Stimulated activated CD8-positive, alpha-beta memory T cell treated with anti-CD3 and anti-CD28 coated beads, Interleukin-4, amount 100 ng/mL, for 24 hours (primary cell): ENCODE measurements around the gene NLRP3.
"Not testable (repeated sequence)": the region's sequence is repeated elsewhere in the genome, so short reads cannot be mapped to it uniquely, and the experiment has no call there.

Experiments used
- DNase-seq: peaks from one replicate; pipeline ENCODE4 v3.0.0-alpha.2; 2020; ENCODE audit warnings: low read depth

Gene NLRP3

DNA sequence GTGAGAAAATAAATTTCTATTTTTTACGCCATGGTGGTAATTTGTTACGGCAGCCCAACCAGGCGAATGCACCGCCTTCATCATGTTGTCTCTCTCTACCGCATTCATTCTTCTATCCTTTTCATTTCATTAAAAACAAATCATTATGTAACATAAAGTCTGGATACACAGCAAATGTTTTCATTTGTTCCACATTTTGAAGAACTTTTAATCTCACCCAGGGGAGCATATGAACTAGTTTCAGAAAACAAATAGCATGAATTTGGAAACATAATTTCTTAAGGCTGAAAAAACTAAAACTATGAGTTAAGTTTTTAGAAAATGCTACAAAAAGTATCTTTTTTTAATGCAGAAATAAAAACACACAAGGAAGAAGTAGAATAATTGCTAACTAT, 53.2 kb downstream of the NLRP3 start:
- no peak for DNase-seq

DNA sequence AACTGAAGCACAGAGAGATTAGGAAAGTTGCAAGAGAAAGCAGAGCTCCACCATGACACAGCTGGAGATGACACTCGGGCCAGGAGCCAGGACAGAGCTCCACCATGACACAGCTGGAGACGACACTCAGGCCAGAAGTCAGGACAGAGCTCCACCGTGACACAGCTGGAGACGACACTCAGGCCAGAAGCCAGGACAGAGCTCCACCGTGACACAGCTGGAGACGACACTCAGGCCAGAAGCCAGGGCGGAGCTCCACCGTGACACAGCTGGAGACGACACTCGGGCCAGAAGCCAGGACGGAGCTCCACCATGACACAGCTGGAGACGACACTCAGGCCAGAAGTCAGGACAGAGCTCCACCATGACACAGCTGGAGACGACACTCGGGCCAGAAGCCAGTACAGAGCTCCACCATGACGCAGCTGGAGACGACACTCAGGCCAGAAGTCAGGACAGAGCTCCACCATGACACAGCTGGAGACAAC, 55.0 kb downstream of the NLRP3 start:
- not testable (repeated sequence) for DNase-seq

DNA sequence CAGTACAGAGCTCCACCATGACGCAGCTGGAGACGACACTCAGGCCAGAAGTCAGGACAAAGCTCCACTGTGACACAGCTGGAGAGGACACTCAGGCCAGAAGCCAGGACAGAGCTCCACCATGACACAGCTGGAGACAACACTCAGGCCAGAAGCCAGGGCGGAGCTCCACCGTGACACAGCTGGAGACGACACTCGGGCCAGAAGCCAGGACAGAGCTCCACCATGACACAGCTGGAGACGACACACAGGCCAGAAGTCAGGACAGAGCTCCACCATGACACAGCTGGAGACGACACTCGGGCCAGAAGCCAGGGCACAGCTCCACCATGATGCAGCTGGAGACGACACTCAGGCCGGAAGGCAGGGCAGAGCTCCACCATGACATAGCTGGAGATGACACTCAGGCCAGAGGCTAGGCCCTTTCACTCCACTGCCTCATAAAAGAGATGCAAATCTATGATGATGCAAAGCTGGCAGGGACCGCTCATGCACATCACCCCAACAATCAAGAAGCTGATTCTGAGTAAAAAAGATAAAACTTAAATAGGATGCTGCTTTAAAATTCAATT, 55.6 kb downstream of the NLRP3 start:
- no peak for DNase-seq

DNA sequence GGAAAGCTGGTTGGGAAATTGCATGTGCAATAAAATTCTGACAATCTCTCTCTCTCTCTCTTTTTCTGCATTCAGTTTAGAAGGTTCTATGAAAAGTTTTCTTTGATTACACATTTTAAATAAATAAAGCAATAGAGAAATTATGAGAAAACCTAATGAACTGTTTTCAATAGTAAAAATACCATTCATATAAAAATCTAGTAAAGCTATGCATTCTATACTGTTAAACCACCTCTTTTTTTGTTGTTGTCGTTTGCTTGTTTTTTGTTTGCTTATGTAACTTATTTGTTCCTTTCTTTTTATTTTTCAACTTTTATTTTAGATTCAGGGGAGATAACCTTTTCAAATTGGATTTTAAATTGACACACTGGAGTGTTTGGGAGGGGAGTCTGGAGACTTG, 56.1 kb downstream of the NLRP3 start:
- DNase-seq: no peak

DNA sequence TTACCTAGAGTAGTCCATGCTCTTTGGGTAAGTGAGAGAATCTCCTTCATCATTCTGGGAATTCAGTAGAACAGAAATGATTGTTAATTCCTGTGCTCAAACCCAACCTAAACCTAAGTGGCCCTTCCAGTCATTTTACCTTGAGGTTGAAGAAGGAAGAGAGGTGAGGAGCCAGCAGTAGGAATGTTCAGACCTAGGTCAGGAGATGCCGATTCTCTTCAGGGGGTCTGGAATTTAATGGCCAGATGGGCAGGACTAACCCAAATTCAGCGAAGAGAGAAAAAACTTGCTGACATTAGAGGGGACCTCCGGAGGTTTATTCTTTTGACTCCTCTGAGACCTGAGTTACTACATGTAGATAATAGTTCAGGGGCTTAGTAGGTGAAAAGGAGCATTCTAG, 58.4 kb downstream of the NLRP3 start:
- DNase-seq: no peak

DNA sequence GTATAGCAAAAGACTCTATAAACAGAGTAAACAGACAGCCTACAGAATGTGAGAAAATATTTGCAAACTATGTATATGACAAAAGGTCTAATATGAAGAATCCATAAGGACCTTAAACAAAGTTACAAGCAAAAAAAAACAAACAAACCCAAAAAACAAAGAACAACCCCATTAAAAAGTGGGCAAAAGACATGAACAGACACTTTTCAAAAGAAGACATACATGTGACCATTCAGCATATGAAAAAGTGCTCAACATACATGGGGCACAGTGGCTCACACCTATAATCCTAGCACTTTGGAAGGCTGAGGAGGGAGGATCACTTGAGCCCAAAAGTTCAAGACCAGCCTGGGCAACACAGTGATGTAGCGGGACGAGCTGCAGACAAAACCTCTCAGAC, 59.8 kb downstream of the NLRP3 start:
- DNase-seq: no peak

DNA sequence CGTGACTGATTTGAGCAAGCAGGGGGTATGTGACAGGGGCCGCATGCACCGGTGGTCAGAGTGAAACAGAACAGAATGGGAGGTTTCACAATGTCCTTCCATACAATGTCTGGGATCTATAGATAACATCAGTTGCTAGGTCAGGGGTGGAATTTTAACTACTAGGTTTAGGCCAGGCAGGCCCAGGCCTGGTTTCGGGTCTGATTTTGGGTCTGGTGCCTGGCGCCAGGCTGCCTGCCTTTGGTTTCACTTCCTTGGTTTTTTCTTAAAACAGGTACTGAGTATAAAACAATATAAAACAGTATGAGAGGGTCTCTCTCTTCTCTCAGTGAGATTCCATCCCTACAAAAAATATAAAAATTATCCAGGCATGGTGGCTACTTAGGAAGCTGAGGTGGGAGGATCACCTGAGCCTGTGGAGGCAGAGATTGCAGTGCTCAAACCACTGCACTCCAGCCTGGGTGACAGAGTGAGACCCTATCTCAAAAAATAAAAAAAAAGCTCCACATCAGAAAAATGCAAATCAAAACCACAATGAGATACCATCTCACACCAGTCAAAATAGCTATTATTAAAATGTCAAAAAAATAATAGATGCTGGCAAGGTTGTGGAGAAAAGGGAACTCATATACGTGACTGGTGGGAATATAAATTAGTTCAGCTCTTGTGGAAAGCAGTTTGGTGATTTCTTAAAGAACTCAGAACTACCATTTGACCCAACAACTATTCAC, 60.5 kb downstream of the NLRP3 start:
- not testable (repeated sequence) for DNase-seq

DNA sequence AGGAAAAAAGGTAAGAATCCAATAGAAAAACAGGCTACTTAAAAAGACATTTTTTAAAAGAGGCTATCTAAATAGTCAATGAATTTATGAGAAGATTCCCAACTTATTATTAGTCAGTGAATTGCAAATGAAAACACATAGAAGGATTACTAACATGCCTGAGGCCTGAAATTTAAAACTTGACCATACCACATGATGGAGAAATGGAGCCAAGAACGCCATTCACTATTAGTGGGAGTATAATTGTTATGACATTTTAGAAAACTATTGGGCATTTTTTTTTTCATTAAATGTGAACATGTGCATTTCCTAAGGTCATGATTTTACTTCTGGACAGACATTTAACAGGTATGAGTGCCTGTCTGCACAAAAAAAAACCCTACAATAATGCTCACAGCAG, 66.8 kb downstream of the NLRP3 start:
- no peak for DNase-seq

DNA sequence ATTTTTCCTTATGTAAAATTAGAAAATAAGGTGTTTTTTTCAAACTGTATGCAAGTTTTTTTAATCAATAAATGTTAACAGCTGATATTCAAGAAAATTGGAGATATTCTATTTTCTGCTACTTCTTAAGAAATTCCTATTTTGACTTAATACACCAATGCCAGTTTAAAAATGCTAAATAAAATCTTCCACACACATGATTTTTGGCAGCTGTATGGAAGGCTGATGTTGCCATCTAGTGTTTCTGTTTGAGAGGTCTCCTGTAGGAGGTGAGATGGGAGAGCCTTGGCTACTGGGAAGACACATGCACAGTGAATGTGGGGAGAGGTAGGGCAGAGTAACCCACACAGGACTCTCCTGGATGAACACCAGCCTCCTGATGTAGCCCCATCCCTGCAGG, 71.1 kb downstream of the NLRP3 start:
- no peak for DNase-seq

DNA sequence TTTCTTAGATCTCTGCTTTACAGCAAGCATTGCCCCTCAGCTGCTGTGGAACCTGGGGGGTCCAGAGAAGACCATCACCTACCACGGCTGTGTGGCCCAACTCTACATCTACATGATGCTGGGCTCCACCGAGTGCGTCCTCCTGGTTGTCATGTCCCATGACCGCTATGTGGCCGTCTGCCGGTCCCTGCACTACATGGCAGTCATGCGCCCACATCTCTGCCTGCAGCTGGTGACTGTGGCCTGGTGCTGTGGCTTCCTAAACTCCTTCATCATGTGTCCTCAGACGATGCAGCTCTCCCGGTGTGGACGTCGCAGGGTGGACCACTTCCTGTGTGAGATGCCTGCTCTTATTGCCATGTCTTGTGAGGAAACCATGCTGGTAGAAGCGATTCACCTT, 75.4 kb downstream of the NLRP3 start:
- DNase-seq: no peak

DNA sequence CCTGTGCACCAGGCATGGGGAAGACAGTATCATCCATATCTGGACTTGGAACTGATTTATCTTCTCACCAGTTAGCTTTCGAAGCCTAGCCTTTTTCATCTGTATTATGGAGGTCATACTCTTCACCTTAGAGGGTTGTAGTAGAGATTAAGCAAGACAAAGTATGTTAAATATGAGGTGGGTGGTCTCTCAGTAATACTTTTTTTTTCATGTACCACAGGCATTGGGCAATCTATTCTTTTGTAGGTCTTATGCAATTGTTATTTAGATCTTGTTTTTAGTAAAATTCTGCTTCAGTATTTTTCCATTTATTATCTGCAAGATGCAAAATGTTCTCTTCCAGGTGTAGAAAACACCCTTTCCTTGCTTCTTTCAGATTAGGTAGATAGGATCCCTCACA, 77.1 kb downstream of the NLRP3 start:
- no peak for DNase-seq

DNA sequence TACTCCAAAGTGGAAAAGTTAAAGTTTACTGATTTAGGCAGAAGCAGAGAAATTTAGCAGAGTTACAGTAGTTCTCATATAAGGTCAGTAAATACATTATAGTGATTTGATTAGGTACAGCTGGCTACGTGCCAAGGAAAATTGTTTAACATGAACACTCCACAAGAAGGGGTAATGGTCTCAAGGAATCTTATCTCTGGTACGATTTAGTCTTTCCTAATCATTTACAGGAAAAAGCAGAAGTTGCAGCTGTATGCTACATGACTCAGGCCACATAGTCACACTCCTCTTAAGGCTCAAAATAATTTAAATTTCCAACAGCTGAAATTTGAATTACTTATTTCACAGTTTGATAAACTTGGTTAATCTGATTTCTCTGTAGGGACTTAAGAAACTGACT, 78.8 kb downstream of the NLRP3 start:
- no peak for DNase-seq

DNA sequence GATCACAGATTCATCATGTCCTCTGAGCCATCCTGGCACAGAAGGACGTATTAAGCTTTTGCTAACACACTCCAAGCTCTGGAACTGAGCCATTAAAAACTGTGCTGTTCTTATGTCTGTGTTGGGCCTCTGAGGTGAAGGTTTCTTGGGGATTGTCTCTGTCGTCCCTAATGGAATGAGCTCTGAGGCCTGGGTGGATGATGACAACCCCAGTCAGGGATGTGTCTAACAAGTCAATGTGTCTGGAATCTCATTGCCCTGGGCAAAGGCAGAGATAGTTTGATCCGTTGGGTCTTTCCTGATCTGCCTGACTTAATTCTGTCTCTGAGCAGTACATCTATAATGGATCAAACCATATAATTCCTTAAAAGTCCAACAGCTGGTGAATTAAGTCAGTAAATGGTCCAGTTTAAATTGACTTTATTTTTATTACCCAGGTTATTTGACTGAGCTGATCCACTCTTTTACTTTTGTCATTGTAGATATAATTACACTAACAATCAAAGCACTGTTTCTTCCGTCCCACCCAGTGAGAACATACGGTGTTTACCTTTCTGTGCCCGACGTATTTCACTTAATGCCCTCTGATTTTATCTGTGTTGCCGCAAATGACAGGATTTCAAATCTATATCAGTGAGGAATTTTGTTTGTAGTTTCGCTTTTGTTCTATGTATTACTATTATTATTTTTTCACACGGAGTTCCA, 80.8 kb downstream of the NLRP3 start:
- DNase-seq: no peak
